GM19468 (cell line): ENCODE data around the gene OR1G1.
"Not testable (repeated sequence)": the region's sequence is repeated elsewhere in the genome, so short reads cannot be mapped to it uniquely, and the experiment has no call there.

Experiments
- ATAC-seq: cut with Tn5 transposase; IDR thresholded peaks from one replicate; pipeline ENCODE4 v1.9.1; 2021; ENCODE audit warnings: mild to moderate bottlenecking, moderate library complexity, moderate number of reproducible peaks; ENCODE audit not compliant: unreplicated experiment; ENCODE audit errors: extremely low read depth

Gene OR1G1

DNA sequence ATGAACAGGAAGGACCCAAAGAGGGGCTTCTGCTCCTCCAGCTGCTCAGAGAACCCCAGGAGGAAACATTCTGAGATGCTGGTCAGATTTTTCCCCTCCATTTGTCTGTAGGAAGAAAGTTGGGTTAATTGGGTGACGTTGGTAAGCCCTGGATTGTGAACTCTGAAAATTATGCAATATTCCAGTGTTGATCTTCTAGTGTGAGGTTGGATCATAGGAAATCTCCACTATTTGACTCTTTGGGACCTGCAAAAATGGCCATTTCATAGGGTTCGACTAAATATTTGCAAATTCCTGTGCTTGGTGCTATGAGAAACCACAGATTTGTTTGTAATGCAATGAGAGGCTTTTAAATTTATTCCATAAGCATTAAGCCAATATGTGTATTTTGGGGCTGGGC is at the start of gene OR1G1:
Gene OR1G1, minus strand, starts transcription at position 101 of the 400 bp plus-strand sequence. Its CDS starts 0 bp downstream, at position 101.
- ATAC-seq: no peak

GRCh38 chr17:3167574-3167973 is 40.2 kb upstream of the OR1G1 start:
- ATAC-seq: no peak

GRCh38 chr17:3157218-3157617 is 29.9 kb upstream of the OR1G1 start:
- ATAC-seq: no peak

DNA sequence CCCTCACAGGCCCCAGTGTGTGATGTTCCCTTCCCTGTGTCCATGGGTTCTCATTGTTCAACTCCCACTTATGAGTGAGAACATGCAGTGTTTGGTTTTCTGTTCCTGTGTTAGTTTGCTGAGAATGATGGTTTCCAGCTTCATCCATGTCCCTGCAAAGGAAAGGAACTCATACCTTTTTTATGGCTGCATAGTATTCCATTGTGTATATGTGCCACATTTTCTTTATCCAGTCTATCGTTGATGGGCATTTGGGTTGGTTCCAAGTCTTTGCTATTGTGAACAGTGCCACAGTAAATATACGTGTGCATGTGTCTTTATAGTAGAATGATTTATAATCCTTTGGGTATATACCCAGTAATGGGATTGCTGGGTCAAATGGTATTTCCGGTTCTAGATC is 10.1 kb upstream of the OR1G1 start:
- ATAC-seq: not testable (repeated sequence)

GRCh38 chr17:3104322-3104721 is 23.0 kb downstream of the OR1G1 start, which contains the start of gene OR1D2:
Gene OR1D2, minus strand, starts transcription at chr17:3104422. Its CDS starts 11,426 bp downstream, at chr17:3092996.
- ATAC-seq: no peak
